ENCODE measurements around the gene CCDC88B. TPM values are rescaled to one million over a fixed set of nuclear protein-coding genes. Genes with fewer than 3 reads are reported as not detected.

The CCDC88B gene
- total and polyA plus RNA-seq, 7 donors: 1.4 to 3.6 (median 2.6) TPM

- H3K4me1 ChIP-seq: no peaks in the 10 kb centered on the region
- ATAC-seq: no peak
Measured at GRCh38 chr11:64396079-64396591, 56.1 kb downstream of the CCDC88B start.

GRCh38 chr11:64400102-64400501, 60.1 kb downstream of the CCDC88B start:
- no peaks in the 10 kb centered on the region for H3K9me3 ChIP-seq
- WGBS, 3 donors: 48 to 60% (median 55%) methylated on average over 6 of the region's 6 CpGs
- intact Hi-C loops (cut with DNase I): no loop called here
- DNase-seq (peak; percentile 39 to 64), ATAC-seq (peak in 3 of 4 donors; percentile 32 to 44 (median 42))
- no peak overlapping the region for H3K4me3 ChIP-seq
- H3K36me3 ChIP-seq (ENCODE audit: insufficient read depth in 1 of 2, low read depth in 1 of 2): no peaks in the 10 kb centered on the region
- peaks cover 0 to 4% (median 0%) of the 10 kb centered on the region in 3 donors for H3K27me3 ChIP-seq (ENCODE audit: insufficient read depth in 3 of 3, low read length in 2 of 3)
- H3K27ac ChIP-seq: no peak overlapping the region
- TF ChIP-seq CTCF (IDR thresholded peaks at IDR 0.05): no peak
- H3K4me1 ChIP-seq: no peaks in the 10 kb centered on the region

More at GRCh38 chr11:64396079-64396591, 56.1 kb downstream of the CCDC88B start:
- no peak overlapping the region for H3K4me3 ChIP-seq
- H3K36me3 ChIP-seq (ENCODE audit: insufficient read depth in 1 of 2, low read depth in 1 of 2): no peaks in the 10 kb centered on the region
- TF ChIP-seq CTCF (IDR thresholded peaks at IDR 0.05): no peak
- intact Hi-C loops (cut with DNase I): no loop called here
- WGBS, 3 donors: 13 to 20% (median 15%) methylated on average over 15 of the region's 15 CpGs
- no peaks in the 10 kb centered on the region for H3K9me3 ChIP-seq
- H3K27me3 ChIP-seq (ENCODE audit: insufficient read depth in 3 of 3, low read length in 2 of 3): peaks cover 0 to 4% (median 0%) of the 10 kb centered on the region in 3 donors
- no peak overlapping the region for H3K27ac ChIP-seq
- DNase-seq: no peak

- intact Hi-C loops (cut with DNase I): no loop called here
- Histone ChIP-seq H3K27ac (no peak overlapping the region), H3K4me1 (no peaks in the 10 kb centered on the region), H3K36me3 (ENCODE audit: insufficient read depth in 1 of 2, low read depth in 1 of 2) (no peaks in the 10 kb centered on the region), H3K9me3 (no peaks in the 10 kb centered on the region), H3K27me3 (ENCODE audit: insufficient read depth in 3 of 3, low read length in 2 of 3) (peaks cover 0 to 4% (median 0%) of the 10 kb centered on the region in 3 donors), H3K4me3 (no peak overlapping the region)
- WGBS, 3 donors: 83 to 91% (median 90%) methylated on average over 3 of the region's 3 CpGs
- no peak for ATAC-seq
- no peak for TF ChIP-seq CTCF (IDR thresholded peaks at IDR 0.05)
- no peak for DNase-seq
Measured at GRCh38 chr11:64400667-64401066, 60.7 kb downstream of the CCDC88B start.

- 84 to 93% (median 92%) methylated on average over 7 of the region's 7 CpGs for WGBS, 3 donors
- DNase-seq (no peak), ATAC-seq (no peak)
- Histone ChIP-seq H3K27ac (no peak overlapping the region), H3K4me1 (no peaks in the 10 kb centered on the region), H3K4me3 (no peak overlapping the region), H3K9me3 (no peaks in the 10 kb centered on the region), H3K27me3 (ENCODE audit: insufficient read depth in 3 of 3, low read length in 2 of 3) (peaks cover 0 to 4% (median 0%) of the 10 kb centered on the region in 3 donors), H3K36me3 (ENCODE audit: insufficient read depth in 1 of 2, low read depth in 1 of 2) (no peaks in the 10 kb centered on the region)
- no peak for TF ChIP-seq CTCF (IDR thresholded peaks at IDR 0.05)
- intact Hi-C loops (cut with DNase I): no loop called here
Measured at GRCh38 chr11:64401775-64402174, 61.8 kb downstream of the CCDC88B start.

GRCh38 chr11:64403106-64403505, 63.1 kb downstream of the CCDC88B start:
- Histone ChIP-seq H3K36me3 (ENCODE audit: insufficient read depth in 1 of 2, low read depth in 1 of 2) (no peaks in the 10 kb centered on the region), H3K27ac (no peak overlapping the region), H3K4me3 (no peak overlapping the region), H3K4me1 (no peaks in the 10 kb centered on the region), H3K27me3 (ENCODE audit: insufficient read depth in 3 of 3, low read length in 2 of 3) (peaks cover 0 to 2% (median 0%) of the 10 kb centered on the region in 3 donors), H3K9me3 (no peaks in the 10 kb centered on the region)
- TF ChIP-seq CTCF (IDR thresholded peaks at IDR 0.05): no peak
- 74 to 83% (median 78%) methylated on average over 5 of the region's 5 CpGs for WGBS, 3 donors
- intact Hi-C loops (cut with DNase I): no loop called here
- DNase-seq (no peak), ATAC-seq (no peak)

Data from psoas muscle (tissue), 8 donors.